NCI-H1930 (cell line): ENCODE data around the gene LRRC74A.

Source experiments
- DNase-seq, 2 experiments: peaks; one replicate each; lab custom pipeline; 2025; lab: John Stamatoyannopoulos, UW

Gene LRRC74A

GRCh38 chr14:76848879-76849278 is 22.7 kb downstream of the LRRC74A start:
- no peak for DNase-seq

GRCh38 chr14:76855066-76855465 is 28.9 kb downstream of the LRRC74A start:
- DNase-seq = no peak

- no peak for DNase-seq
These were observed 30.6 kb downstream of the LRRC74A start for GRCh38 chr14:76856769-76857168.

GRCh38 chr14:76861574-76862255 is 35.5 kb downstream of the LRRC74A start:
- no peak for DNase-seq

GRCh38 chr14:76862546-76863282 is 36.5 kb downstream of the LRRC74A start:
- no peak for DNase-seq

GRCh38 chr14:76863724-76864407 is 37.7 kb downstream of the LRRC74A start:
- no peak for DNase-seq

GRCh38 chr14:76866456-76866855 is 40.2 kb downstream of the LRRC74A start:
- DNase-seq = no peak

- DNase-seq = no peak
These were observed 41.6 kb downstream of the LRRC74A start for GRCh38 chr14:76867516-76868453.

- DNase-seq = peak in 1 of 2 experiments; percentile 8
These were observed 42.4 kb downstream of the LRRC74A start for GRCh38 chr14:76868454-76869170.

- DNase-seq = no peak
These were observed 44.0 kb downstream of the LRRC74A start for GRCh38 chr14:76870166-76870565.

- DNase-seq = peak; percentile 11 to 53
These were observed 46.7 kb downstream of the LRRC74A start for GRCh38 chr14:76872796-76873432.

GRCh38 chr14:76874734-76875133 is 48.5 kb downstream of the LRRC74A start:
- no peak for DNase-seq

GRCh38 chr14:76876076-76876475 is 49.9 kb downstream of the LRRC74A start:
- peak in 1 of 2 experiments; percentile 20 for DNase-seq

GRCh38 chr14:76877871-76878270 is 51.7 kb downstream of the LRRC74A start:
- no peak for DNase-seq

- no peak for DNase-seq
These were observed 54.2 kb downstream of the LRRC74A start for GRCh38 chr14:76880449-76880848.

- DNase-seq = no peak
These were observed 55.1 kb downstream of the LRRC74A start for GRCh38 chr14:76881348-76881747.

GRCh38 chr14:76882651-76883050 is 56.4 kb downstream of the LRRC74A start:
- no peak for DNase-seq

- no peak for DNase-seq
These were observed 57.2 kb downstream of the LRRC74A start for GRCh38 chr14:76883447-76883846.

- DNase-seq = no peak
These were observed 58.2 kb downstream of the LRRC74A start for GRCh38 chr14:76884394-76884793.

GRCh38 chr14:76884853-76885276 is 58.7 kb downstream of the LRRC74A start:
- DNase-seq = no peak

- no peak for DNase-seq
These were observed 61.0 kb downstream of the LRRC74A start for GRCh38 chr14:76887191-76887590.
